Measurements from ENCODE around the gene PRIM1. TPM values are rescaled to one million over a fixed set of nuclear protein-coding genes. Genes with fewer than 3 reads are reported as not detected.

PRIM1 gene
- total and polyA plus RNA-seq, 2 of the 13 experiments (the other 11 are each of a cell fraction or from before 2014, with no cell fraction given): 30.0 to 47.3 TPM

- TF ChIP-seq RERE (CRISPR knock-in tag; IDR thresholded peaks at IDR 0.05; ENCODE audit: low read depth): no peak
- peak; percentile 56 for TF ChIP-seq ZNF143 (CRISPR knock-in tag; IDR thresholded peaks at IDR 0.05)
- TF ChIP-seq ZNF280B (CRISPR knock-in tag; IDR thresholded peaks at IDR 0.05; ENCODE audit: borderline replicate concordance): peak; percentile 76; the same call in 1 of the 2 replicates
- TF ChIP-seq PLSCR1 (CRISPR knock-in tag; IDR thresholded peaks at IDR 0.05; ENCODE audit: borderline replicate concordance): no peak
- 0 out of 2 replicates have a peak, but pooled peaks have one; percentile 26 for TF ChIP-seq JUND (CRISPR knock-in tag; IDR thresholded peaks at IDR 0.05)
- TF ChIP-seq UBTF (CRISPR knock-in tag; IDR thresholded peaks at IDR 0.05): peak; percentile 84
- TF ChIP-seq NFE2 (CRISPR knock-in tag; IDR thresholded peaks at IDR 0.05): no peak
- peak; percentile 81 for TF ChIP-seq MED1 (CRISPR knock-in tag; IDR thresholded peaks at IDR 0.05)
- TF ChIP-seq ZNF460 (CRISPR knock-in tag; IDR thresholded peaks at IDR 0.05; ENCODE audit: borderline replicate concordance): peak; percentile 70; the same call in 1 of the 2 replicates
- peak; percentile 89 for TF ChIP-seq ZBTB38 (CRISPR knock-in tag; IDR thresholded peaks at IDR 0.05)
- TF ChIP-seq ZNF552 (CRISPR knock-in tag; IDR thresholded peaks at IDR 0.05; ENCODE audit: borderline replicate concordance): 0 out of 2 replicates have a peak, but pooled peaks have one; percentile 83
- TF ChIP-seq SNAPC5 (CRISPR knock-in tag; IDR thresholded peaks at IDR 0.05; ENCODE audit: borderline replicate concordance): no peak
- no peak for TF ChIP-seq ZFP62 (CRISPR knock-in tag; IDR thresholded peaks at IDR 0.05)
- no peak for TF ChIP-seq ZNF780A (CRISPR knock-in tag; IDR thresholded peaks at IDR 0.05)
- TF ChIP-seq ZNF275 (CRISPR knock-in tag; IDR thresholded peaks at IDR 0.05; ENCODE audit: borderline replicate concordance): peak; percentile 68; the same call in 1 of the 2 replicates
- peak; percentile 90 for TF ChIP-seq ZNF124 (CRISPR knock-in tag; IDR thresholded peaks at IDR 0.05)
Observed at GRCh38 chr12:56724972-56725722, 27.0 kb downstream of the PRIM1 start, which contains the start of gene NACA (continued).
